Measurements from ENCODE around the gene SCAF4.
"Not testable (repeated sequence)": the region's sequence is repeated elsewhere in the genome, so short reads cannot be mapped to it uniquely, and the experiment has no call there.

Gene SCAF4

GRCh38 chr21:31731857-31732596, at the start of gene SCAF4:
SCAF4 (minus strand) TSS chr21:31732118; CDS start chr21:31731692, 426 bp downstream.
- DNase-seq (ENCODE audit: low read depth in 2 of 3, low spot score in 2 of 3): peak; percentile 67 to 77 (median 67)

GRCh38 chr21:31780944-31781343, 49.0 kb upstream of the SCAF4 start:
- DNase-seq (ENCODE audit: low read depth in 2 of 3, low spot score in 2 of 3): no peak

- no peak for DNase-seq (ENCODE audit: low read depth in 2 of 3, low spot score in 2 of 3)
Measured at GRCh38 chr21:31778546-31778945, 46.6 kb upstream of the SCAF4 start.

GRCh38 chr21:31777857-31778256, 45.9 kb upstream of the SCAF4 start:
- no peak for DNase-seq (ENCODE audit: low read depth in 2 of 3, low spot score in 2 of 3)

GRCh38 chr21:31774031-31774430, 42.1 kb upstream of the SCAF4 start:
- no peak for DNase-seq (ENCODE audit: low read depth in 2 of 3, low spot score in 2 of 3)

GRCh38 chr21:31772674-31773555, 41.0 kb upstream of the SCAF4 start:
- DNase-seq (ENCODE audit: low read depth in 2 of 3, low spot score in 2 of 3): no peak

GRCh38 chr21:31771685-31772084, 39.8 kb upstream of the SCAF4 start:
- no peak for DNase-seq (ENCODE audit: low read depth in 2 of 3, low spot score in 2 of 3)

GRCh38 chr21:31768710-31769109, 36.8 kb upstream of the SCAF4 start:
- no peak for DNase-seq (ENCODE audit: low read depth in 2 of 3, low spot score in 2 of 3)

- no peak for DNase-seq (ENCODE audit: low read depth in 2 of 3, low spot score in 2 of 3)
Measured at GRCh38 chr21:31766899-31767298, 35.0 kb upstream of the SCAF4 start.

- not testable (repeated sequence) for DNase-seq (ENCODE audit: low read depth in 2 of 3, low spot score in 2 of 3)
Measured at GRCh38 chr21:31765850-31766249, 33.9 kb upstream of the SCAF4 start.

- DNase-seq (ENCODE audit: low read depth in 2 of 3, low spot score in 2 of 3): no peak
Measured at GRCh38 chr21:31760931-31761330, 29.0 kb upstream of the SCAF4 start.

- no peak for DNase-seq (ENCODE audit: low read depth in 2 of 3, low spot score in 2 of 3)
Measured at GRCh38 chr21:31756787-31757186, 24.9 kb upstream of the SCAF4 start.

GRCh38 chr21:31755027-31755426, 23.1 kb upstream of the SCAF4 start:
- DNase-seq (ENCODE audit: low read depth in 2 of 3, low spot score in 2 of 3): no peak

- DNase-seq (ENCODE audit: low read depth in 2 of 3, low spot score in 2 of 3): no peak
Measured at GRCh38 chr21:31754708-31754960, 22.7 kb upstream of the SCAF4 start.

GRCh38 chr21:31753949-31754707, 22.2 kb upstream of the SCAF4 start:
- DNase-seq (ENCODE audit: low read depth in 2 of 3, low spot score in 2 of 3): no peak

- no peak for DNase-seq (ENCODE audit: low read depth in 2 of 3, low spot score in 2 of 3)
Measured at GRCh38 chr21:31752967-31753366, 21.0 kb upstream of the SCAF4 start.

- no peak for DNase-seq (ENCODE audit: low read depth in 2 of 3, low spot score in 2 of 3)
Measured at GRCh38 chr21:31752352-31752751, 20.4 kb upstream of the SCAF4 start.

GRCh38 chr21:31750843-31751242, 18.9 kb upstream of the SCAF4 start:
- DNase-seq (ENCODE audit: low read depth in 2 of 3, low spot score in 2 of 3): no peak

GRCh38 chr21:31744182-31744800, 12.4 kb upstream of the SCAF4 start:
- DNase-seq (ENCODE audit: low read depth in 2 of 3, low spot score in 2 of 3): no peak

GRCh38 chr21:31743712-31744111, 11.8 kb upstream of the SCAF4 start:
- no peak for DNase-seq (ENCODE audit: low read depth in 2 of 3, low spot score in 2 of 3)

GRCh38 chr21:31741116-31741515, 9.2 kb upstream of the SCAF4 start:
- no peak for DNase-seq (ENCODE audit: low read depth in 2 of 3, low spot score in 2 of 3)
